Measurements from ENCODE around the gene STMN3. TPM values are rescaled to one million over a fixed set of nuclear protein-coding genes. Genes with fewer than 3 reads are reported as not detected.

The STMN3 gene
- polyA plus RNA-seq, 1 of the 3 experiments (the other 2 are of a cell fraction), result 111 TPM

DNA sequence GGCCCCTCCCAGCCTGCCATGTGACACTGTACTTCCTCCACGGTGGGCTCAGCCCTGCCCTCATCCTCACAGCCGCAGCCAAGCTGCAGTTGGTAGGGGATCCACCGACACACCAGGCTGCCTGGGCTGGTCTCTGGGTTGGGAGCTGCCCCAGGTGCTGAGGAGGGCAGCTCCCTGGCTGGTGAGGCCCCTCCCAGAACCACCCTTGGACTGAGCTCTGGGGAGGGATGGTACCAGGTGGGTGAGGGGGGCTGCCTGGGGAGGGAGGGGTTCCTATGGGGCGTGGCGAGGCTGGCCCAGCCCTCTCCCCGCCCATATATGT lies 43.0 kb upstream of the STMN3 start:
- Histone ChIP-seq H3K9me2 (no peaks in the 10 kb centered on the region), H3K4me2 (no peak overlapping the region), H3F3A (replicated peaks; ENCODE audit: insufficient read depth) (no peaks in the 10 kb centered on the region), H3K9ac (no peak overlapping the region), H3K27me3 (ENCODE audit: insufficient read depth) (no peaks in the 10 kb centered on the region), H3K36me3 (replicated peaks in 1 of 2; ENCODE audit: control insufficient read depth in 1 of 2, insufficient read depth in 2 of 2, low read length in 1 of 2) (peaks cover 0 to 9% of the 10 kb centered on the region in 2 experiments), H3K27ac (ENCODE audit: low read depth in 2 of 2, low read length in 1 of 2) (peak overlapping the region in 1 of 2 experiments; percentile 47; a peak in 1 of 4 replicates), H2AFZ (ENCODE audit: low read depth) (no peak overlapping the region), H4K20me1 (ENCODE audit: insufficient read depth) (no peaks in the 10 kb centered on the region), H3K79me2 (ENCODE audit: insufficient read depth) (no peaks in the 10 kb centered on the region), H3K9me3 (no peaks in the 10 kb centered on the region), H3K4me3 (ENCODE audit: low read depth in 2 of 2, low read length in 1 of 2) (no peak overlapping the region), H3K4me1 (ENCODE audit: control insufficient read depth in 1 of 2, insufficient read depth in 2 of 2, low read depth in 1 of 2, low read length in 1 of 2) (peaks cover 19 to 22% of the 10 kb centered on the region in 2 experiments; a peak in 3 of 4 replicates)
- ChIA-PET POLR2A (interaction anchor here (1.6 to 3.4 kb wide), 2 partner anchors 12 to 283 kb away, joined by 3 to 22 read pairs; partner anchors contain the start of genes ARFRP1, SAMD10 and ZGPAT), CTCF (no interaction called here)
- DNase-seq, result no peak
- TF ChIP-seq, protein P1, sequence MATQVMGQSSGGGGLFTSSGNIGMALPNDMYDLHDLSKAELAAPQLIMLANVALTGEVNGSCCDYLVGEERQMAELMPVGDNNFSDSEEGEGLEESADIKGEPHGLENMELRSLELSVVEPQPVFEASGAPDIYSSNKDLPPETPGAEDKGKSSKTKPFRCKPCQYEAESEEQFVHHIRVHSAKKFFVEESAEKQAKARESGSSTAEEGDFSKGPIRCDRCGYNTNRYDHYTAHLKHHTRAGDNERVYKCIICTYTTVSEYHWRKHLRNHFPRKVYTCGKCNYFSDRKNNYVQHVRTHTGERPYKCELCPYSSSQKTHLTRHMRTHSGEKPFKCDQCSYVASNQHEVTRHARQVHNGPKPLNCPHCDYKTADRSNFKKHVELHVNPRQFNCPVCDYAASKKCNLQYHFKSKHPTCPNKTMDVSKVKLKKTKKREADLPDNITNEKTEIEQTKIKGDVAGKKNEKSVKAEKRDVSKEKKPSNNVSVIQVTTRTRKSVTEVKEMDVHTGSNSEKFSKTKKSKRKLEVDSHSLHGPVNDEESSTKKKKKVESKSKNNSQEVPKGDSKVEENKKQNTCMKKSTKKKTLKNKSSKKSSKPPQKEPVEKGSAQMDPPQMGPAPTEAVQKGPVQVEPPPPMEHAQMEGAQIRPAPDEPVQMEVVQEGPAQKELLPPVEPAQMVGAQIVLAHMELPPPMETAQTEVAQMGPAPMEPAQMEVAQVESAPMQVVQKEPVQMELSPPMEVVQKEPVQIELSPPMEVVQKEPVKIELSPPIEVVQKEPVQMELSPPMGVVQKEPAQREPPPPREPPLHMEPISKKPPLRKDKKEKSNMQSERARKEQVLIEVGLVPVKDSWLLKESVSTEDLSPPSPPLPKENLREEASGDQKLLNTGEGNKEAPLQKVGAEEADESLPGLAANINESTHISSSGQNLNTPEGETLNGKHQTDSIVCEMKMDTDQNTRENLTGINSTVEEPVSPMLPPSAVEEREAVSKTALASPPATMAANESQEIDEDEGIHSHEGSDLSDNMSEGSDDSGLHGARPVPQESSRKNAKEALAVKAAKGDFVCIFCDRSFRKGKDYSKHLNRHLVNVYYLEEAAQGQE (IDR thresholded peaks at IDR 0.05; ENCODE audit: low read depth, low read length), result 0 out of 2 replicates have a peak, but pooled peaks have one; percentile 42
- TF ChIP-seq TEAD4 (IDR thresholded peaks at IDR 0.05; ENCODE audit: borderline replicate concordance, insufficient read depth), result no peak
- no CpG with 5 or more reads among the region's 6 CpGs for WGBS (ENCODE audit: low lambda C conversion rate)

DNA sequence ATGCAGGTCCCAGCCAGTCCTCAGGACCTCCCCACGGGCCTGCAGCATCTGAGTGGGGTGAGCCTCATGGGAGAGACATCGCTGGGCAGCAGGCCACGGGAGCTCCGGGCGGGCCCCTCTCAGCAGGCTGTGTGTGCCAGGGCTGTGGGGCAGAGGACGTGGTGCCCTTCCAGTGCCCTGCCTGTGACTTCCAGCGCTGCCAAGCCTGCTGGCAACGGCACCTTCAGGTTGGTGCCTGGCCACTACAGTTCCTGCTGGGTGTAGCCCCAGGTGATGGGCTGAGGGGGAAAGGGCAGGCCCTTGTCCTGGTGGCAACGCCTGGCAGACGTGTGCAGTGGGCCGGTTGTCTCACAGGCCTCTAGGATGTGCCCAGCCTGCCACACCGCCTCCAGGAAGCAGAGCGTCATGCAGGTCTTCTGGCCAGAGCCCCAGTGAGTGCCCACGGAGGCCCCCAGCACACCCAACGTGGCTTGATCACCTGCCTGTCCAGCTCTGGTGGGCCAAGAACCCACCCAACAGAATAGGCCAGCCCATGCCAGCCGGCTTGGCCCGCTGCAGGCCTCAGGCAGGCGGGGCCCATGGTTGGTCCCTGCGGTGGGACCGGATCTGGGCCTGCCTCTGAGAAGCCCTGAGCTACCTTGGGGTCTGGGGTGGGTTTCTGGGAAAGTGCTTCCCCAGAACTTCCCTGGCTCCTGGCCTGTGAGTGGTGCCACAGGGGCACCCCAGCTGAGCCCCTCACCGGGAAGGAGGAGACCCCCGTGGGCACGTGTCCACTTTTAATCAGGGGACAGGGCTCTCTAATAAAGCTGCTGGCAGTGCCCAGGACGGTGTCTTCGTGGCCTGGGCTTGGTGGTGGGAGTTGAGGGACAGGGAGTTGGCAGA lies 42.4 kb upstream of the STMN3 start:
- Histone ChIP-seq H3K9ac (no peak overlapping the region), H3K36me3 (replicated peaks in 1 of 2; ENCODE audit: control insufficient read depth in 1 of 2, insufficient read depth in 2 of 2, low read length in 1 of 2) (peaks cover 0 to 9% of the 10 kb centered on the region in 2 experiments)
- 92% methylated on average over 12 of the region's 25 CpGs for WGBS (ENCODE audit: low lambda C conversion rate)

More for the DNA sequence above, 42.4 kb upstream of the STMN3 start:
- no peak for TF ChIP-seq TAF1 (IDR thresholded peaks at IDR 0.05; ENCODE audit: borderline replicate concordance, low read depth, low read length)
- TF ChIP-seq, protein P2, sequence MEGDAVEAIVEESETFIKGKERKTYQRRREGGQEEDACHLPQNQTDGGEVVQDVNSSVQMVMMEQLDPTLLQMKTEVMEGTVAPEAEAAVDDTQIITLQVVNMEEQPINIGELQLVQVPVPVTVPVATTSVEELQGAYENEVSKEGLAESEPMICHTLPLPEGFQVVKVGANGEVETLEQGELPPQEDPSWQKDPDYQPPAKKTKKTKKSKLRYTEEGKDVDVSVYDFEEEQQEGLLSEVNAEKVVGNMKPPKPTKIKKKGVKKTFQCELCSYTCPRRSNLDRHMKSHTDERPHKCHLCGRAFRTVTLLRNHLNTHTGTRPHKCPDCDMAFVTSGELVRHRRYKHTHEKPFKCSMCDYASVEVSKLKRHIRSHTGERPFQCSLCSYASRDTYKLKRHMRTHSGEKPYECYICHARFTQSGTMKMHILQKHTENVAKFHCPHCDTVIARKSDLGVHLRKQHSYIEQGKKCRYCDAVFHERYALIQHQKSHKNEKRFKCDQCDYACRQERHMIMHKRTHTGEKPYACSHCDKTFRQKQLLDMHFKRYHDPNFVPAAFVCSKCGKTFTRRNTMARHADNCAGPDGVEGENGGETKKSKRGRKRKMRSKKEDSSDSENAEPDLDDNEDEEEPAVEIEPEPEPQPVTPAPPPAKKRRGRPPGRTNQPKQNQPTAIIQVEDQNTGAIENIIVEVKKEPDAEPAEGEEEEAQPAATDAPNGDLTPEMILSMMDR (IDR thresholded peaks at IDR 0.05), result no peak
- TF ChIP-seq RCOR1 (IDR thresholded peaks at IDR 0.05; ENCODE audit: low read length), result no peak
- TF ChIP-seq CHD2 (IDR thresholded peaks at IDR 0.05; ENCODE audit: low read length, partially characterized antibody), result no peak
- TF ChIP-seq FOXM1 (IDR thresholded peaks at IDR 0.05; ENCODE audit: low read depth), result no peak
- TF ChIP-seq, protein P3, sequence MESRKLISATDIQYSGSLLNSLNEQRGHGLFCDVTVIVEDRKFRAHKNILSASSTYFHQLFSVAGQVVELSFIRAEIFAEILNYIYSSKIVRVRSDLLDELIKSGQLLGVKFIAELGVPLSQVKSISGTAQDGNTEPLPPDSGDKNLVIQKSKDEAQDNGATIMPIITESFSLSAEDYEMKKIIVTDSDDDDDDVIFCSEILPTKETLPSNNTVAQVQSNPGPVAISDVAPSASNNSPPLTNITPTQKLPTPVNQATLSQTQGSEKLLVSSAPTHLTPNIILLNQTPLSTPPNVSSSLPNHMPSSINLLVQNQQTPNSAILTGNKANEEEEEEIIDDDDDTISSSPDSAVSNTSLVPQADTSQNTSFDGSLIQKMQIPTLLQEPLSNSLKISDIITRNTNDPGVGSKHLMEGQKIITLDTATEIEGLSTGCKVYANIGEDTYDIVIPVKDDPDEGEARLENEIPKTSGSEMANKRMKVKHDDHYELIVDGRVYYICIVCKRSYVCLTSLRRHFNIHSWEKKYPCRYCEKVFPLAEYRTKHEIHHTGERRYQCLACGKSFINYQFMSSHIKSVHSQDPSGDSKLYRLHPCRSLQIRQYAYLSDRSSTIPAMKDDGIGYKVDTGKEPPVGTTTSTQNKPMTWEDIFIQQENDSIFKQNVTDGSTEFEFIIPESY (IDR thresholded peaks at IDR 0.05; ENCODE audit: borderline replicate concordance, low read depth), result no peak
- TF ChIP-seq, protein P4, sequence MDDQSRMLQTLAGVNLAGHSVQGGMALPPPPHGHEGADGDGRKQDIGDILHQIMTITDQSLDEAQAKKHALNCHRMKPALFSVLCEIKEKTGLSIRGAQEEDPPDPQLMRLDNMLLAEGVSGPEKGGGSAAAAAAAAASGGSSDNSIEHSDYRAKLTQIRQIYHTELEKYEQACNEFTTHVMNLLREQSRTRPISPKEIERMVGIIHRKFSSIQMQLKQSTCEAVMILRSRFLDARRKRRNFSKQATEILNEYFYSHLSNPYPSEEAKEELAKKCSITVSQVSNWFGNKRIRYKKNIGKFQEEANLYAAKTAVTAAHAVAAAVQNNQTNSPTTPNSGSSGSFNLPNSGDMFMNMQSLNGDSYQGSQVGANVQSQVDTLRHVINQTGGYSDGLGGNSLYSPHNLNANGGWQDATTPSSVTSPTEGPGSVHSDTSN (IDR thresholded peaks at IDR 0.05), result no peak
- no peak for TF ChIP-seq ELF1 (IDR thresholded peaks at IDR 0.05)
- TF ChIP-seq EP300 (IDR thresholded peaks at IDR 0.05; ENCODE audit: borderline replicate concordance in 1 of 2, low read depth in 1 of 2, low read length in 1 of 2), result no peak
- CTCF ChIA-PET, result no interaction called here
- Histone ChIP-seq H2AFZ (ENCODE audit: low read depth) (no peak overlapping the region), H3K27ac (ENCODE audit: low read depth in 2 of 2, low read length in 1 of 2) (peak overlapping the region in 1 of 2 experiments; percentile 47; a peak in 1 of 4 replicates), H3F3A (replicated peaks; ENCODE audit: insufficient read depth) (no peaks in the 10 kb centered on the region), H3K4me2 (no peak overlapping the region), H4K20me1 (ENCODE audit: insufficient read depth) (no peaks in the 10 kb centered on the region), H3K79me2 (ENCODE audit: insufficient read depth) (no peaks in the 10 kb centered on the region), H3K9me2 (no peaks in the 10 kb centered on the region), H3K4me3 (ENCODE audit: low read depth in 2 of 2, low read length in 1 of 2) (no peak overlapping the region), H3K27me3 (ENCODE audit: insufficient read depth) (no peaks in the 10 kb centered on the region), H3K9me3 (no peaks in the 10 kb centered on the region), H3K4me1 (ENCODE audit: control insufficient read depth in 1 of 2, insufficient read depth in 2 of 2, low read depth in 1 of 2, low read length in 1 of 2) (peaks cover 19 to 22% of the 10 kb centered on the region in 2 experiments; a peak in 3 of 4 replicates)
- DNase-seq, result peak; percentile 41
- POLR2A ChIA-PET, result interaction anchor here (1.1 to 3.4 kb wide), 2 partner anchors 12 to 32 kb away, joined by 4 to 22 read pairs; partner anchors contain the start of genes ARFRP1 and ZGPAT
